SH-SY5Y (cell line): ENCODE measurements around the gene PTPN14.

Experiments
- GATA2 ChIP-seq: IDR thresholded peaks from 2 replicates; pipeline ENCODE4 v1.6.1; 2011; ENCODE audit warnings: mild to moderate bottlenecking, low read depth, low read length
- GATA3 ChIP-seq: IDR thresholded peaks from 2 replicates; pipeline ENCODE4 v1.6.1; 2011; ENCODE audit warnings: low read depth, mild to moderate bottlenecking, low read length, moderate library complexity

DNA sequence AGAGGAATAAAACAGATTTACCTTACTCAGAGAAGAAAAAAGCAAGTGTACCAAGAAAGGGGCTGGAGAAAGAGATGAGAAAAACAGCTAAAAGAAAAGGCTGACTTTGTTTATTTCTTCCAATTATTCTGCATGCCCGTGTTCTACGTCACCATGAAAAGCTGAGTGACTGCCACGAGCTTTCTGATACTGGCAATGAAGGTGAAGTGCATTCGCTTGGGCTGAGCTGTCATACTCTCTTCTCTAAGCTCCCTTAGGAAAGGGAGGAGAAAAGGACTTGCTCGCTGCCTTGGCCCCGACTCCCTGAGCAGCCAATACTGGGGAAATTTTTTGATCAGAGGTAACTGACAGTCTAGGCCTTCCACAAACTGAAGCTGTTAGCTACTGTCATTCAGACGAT, 165.1 kb downstream of the PTPN14 start:
- no peak for TF ChIP-seq GATA2
- no peak for TF ChIP-seq GATA3
